CD4-positive, alpha-beta T cell (primary cell): Measurements from ENCODE around the gene NTN5. TPM values are rescaled to one million over a fixed set of nuclear protein-coding genes. Genes with fewer than 3 reads are reported as not detected.

Experiments used
- ATAC-seq: fragments of 200-7000 bp; cut with Tn5 transposase; one replicate; pipeline ENCODE4 v1.10.0; 2022; ENCODE audit warnings: mild to moderate bottlenecking; ENCODE audit not compliant: poor library complexity
- CTCF ChIA-PET: fragments of 350-600 bp; sonication (Branson Sonifier 250); formaldehyde crosslinking; loops from one replicate; lab custom pipeline; 2021; ENCODE audit warnings: antibody characterized with exemption, inconsistent platforms; lab: Charles Lee
- POLR2A ChIA-PET: fragments of 350-600 bp; sonication (Branson Sonifier 250); formaldehyde crosslinking; loops from one replicate; lab custom pipeline; 2021; ENCODE audit warnings: antibody characterized with exemption, inconsistent platforms; lab: Charles Lee
- DNase-seq, 14 experiments: peaks; one replicate each; pipeline ENCODE4 v3.0.0-alpha.2; 2013 to 2020; ENCODE audit warnings: mixed read lengths in 2 of 14
- H3K27ac ChIP-seq, 2 donors: one replicate each; pipeline versions ENCODE4 v1.5.1 to v1.7.0; 2013; ENCODE audit warnings: low read length in 2 of 2, low read depth in 1 of 2, mild to moderate bottlenecking in 1 of 2
- H3K27me3 ChIP-seq, 2 experiments: 1 replicate in 1 of 2; 2 replicates in 1 of 2; pipeline versions ENCODE4 v1.6.1 to v1.7.0; 2013; ENCODE audit warnings: low read length in 2 of 2, control low read depth in 1 of 2, mild to moderate bottlenecking in 1 of 2, moderate library complexity in 1 of 2; ENCODE audit not compliant: insufficient read depth in 2 of 2, control insufficient read depth in 1 of 2
- H3K36me3 ChIP-seq: one replicate; pipeline ENCODE4 v1.6.1; 2013; ENCODE audit warnings: low read length, control low read depth; ENCODE audit not compliant: insufficient read depth
- H3K4me1 ChIP-seq: one replicate; pipeline ENCODE4 v1.6.1; 2013; ENCODE audit warnings: low read length, control low read depth; ENCODE audit not compliant: insufficient read depth
- H3K4me3 ChIP-seq: one replicate; pipeline ENCODE4 v1.5.1; 2013; ENCODE audit warnings: mild to moderate bottlenecking, low read length, moderate library complexity
- H3K9me3 ChIP-seq, 2 experiments: 1 replicate in 1 of 2; 2 replicates in 1 of 2; pipeline versions ENCODE4 v1.6.1 to v1.7.0; 2013; ENCODE audit warnings: low read length in 2 of 2, mild to moderate bottlenecking in 2 of 2, control low read depth in 1 of 2, moderate library complexity in 1 of 2; ENCODE audit not compliant: control insufficient read depth in 1 of 2, insufficient read depth in 1 of 2
- H3K27ac Mint-ChIP-seq: one replicate; pipeline ENCODE4 v1.8.0; 2020; ENCODE audit warnings: mixed read lengths
- H3K27me3 Mint-ChIP-seq: one replicate; pipeline ENCODE4 v1.8.0; 2021; ENCODE audit warnings: mixed read lengths
- H3K36me3 Mint-ChIP-seq: one replicate; pipeline ENCODE4 v1.8.0; 2021; ENCODE audit warnings: low read depth, mixed read lengths
- H3K4me1 Mint-ChIP-seq: one replicate; pipeline ENCODE4 v1.8.0; 2021; ENCODE audit warnings: low read depth, mixed read lengths
- H3K4me3 Mint-ChIP-seq: one replicate; pipeline ENCODE4 v1.8.0; 2020; ENCODE audit warnings: mild to moderate bottlenecking, mixed read lengths
- H3K9me3 Mint-ChIP-seq: one replicate; pipeline ENCODE4 v1.8.0; 2020; ENCODE audit warnings: mixed read lengths
- CTCF ChIP-seq: fragments of 200-600 bp; IDR thresholded peaks from one replicate; pipeline ENCODE4 v1.8.0; 2022; ENCODE audit warnings: antibody characterized with exemption, mild to moderate bottlenecking
- intact Hi-C, 2 experiments: fragments of 100-400 bp; cut with DNase I in 1 of 2; cut with micrococcal nuclease in 1 of 2; formaldehyde crosslinking; loops; one replicate each; pipeline versions ENCODE4 v1.15.1 to v1.9.0; 2023 to 2025; cut with DNase I, micrococcal nuclease
- total RNA-seq, 174 experiments: library from RNA in 2 of 174; stranded (reverse) in 2 of 174; gene quantifications; one replicate each; pipeline ENCODE4 v1.2.3 and lab custom pipeline; 2021 to 2026

The NTN5 gene
- total RNA-seq, 2 experiments from 2014 or later = 2.7 to 3.0 TPM

- Histone ChIP-seq H3K4me3 (no peak overlapping the region), H3K27ac (peak overlapping the region in 1 of 2 donors; percentile 29), H3K27me3 (no peaks in the 10 kb centered on the region), H3K9me3 (no peaks in the 10 kb centered on the region), H3K4me1 (no peaks in the 10 kb centered on the region), H3K36me3 (no peaks in the 10 kb centered on the region)
- H3K4me3 Mint-ChIP-seq = no peak overlapping the region
- no peaks in the 10 kb centered on the region for H3K9me3 Mint-ChIP-seq
- H3K27me3 Mint-ChIP-seq = no peaks in the 10 kb centered on the region
- POLR2A ChIA-PET = no interaction called here
- H3K4me1 Mint-ChIP-seq = no peaks in the 10 kb centered on the region
- no peak for TF ChIP-seq CTCF
- DNase-seq = no peak
- intact Hi-C loops = no loop called here
- H3K36me3 Mint-ChIP-seq = no peaks in the 10 kb centered on the region
- no peak overlapping the region for H3K27ac Mint-ChIP-seq
- CTCF ChIA-PET = no interaction called here
- no peak for ATAC-seq
These were observed 4.5 kb downstream of the NTN5 start for GRCh38 chr19:48668332-48668731.

- intact Hi-C loops = no loop called here
- Histone ChIP-seq H3K27ac (no peak overlapping the region), H3K36me3 (no peaks in the 10 kb centered on the region), H3K9me3 (no peaks in the 10 kb centered on the region), H3K4me1 (peaks cover 8% of the 10 kb centered on the region), H3K4me3 (no peak overlapping the region), H3K27me3 (no peaks in the 10 kb centered on the region)
- no peak for TF ChIP-seq CTCF
- CTCF ChIA-PET = no interaction called here
- no peaks in the 10 kb centered on the region for H3K27me3 Mint-ChIP-seq
- DNase-seq = no peak
- no peak overlapping the region for H3K27ac Mint-ChIP-seq
- H3K9me3 Mint-ChIP-seq = no peaks in the 10 kb centered on the region
- no peaks in the 10 kb centered on the region for H3K36me3 Mint-ChIP-seq
- POLR2A ChIA-PET = interaction anchor here (0.6 kb wide), 1 partner anchor 24 kb away, joined by 4 read pairs; no protein-coding TSS in a partner anchor
- H3K4me3 Mint-ChIP-seq = no peak overlapping the region
- H3K4me1 Mint-ChIP-seq = peaks cover 6% of the 10 kb centered on the region
- ATAC-seq = no peak
These were observed 7.0 kb downstream of the NTN5 start for GRCh38 chr19:48665786-48666185.

- DNase-seq (no peak), ATAC-seq (no peak)
- ChIA-PET CTCF (no interaction called here), POLR2A (no interaction called here)
- Mint-ChIP-seq H3K27me3 (no peaks in the 10 kb centered on the region), H3K27ac (no peak overlapping the region), H3K36me3 (no peaks in the 10 kb centered on the region), H3K4me1 (peaks cover 9% of the 10 kb centered on the region), H3K4me3 (no peak overlapping the region), H3K9me3 (no peaks in the 10 kb centered on the region)
- TF ChIP-seq CTCF = no peak
- Histone ChIP-seq H3K9me3 (no peaks in the 10 kb centered on the region), H3K27me3 (no peaks in the 10 kb centered on the region), H3K27ac (no peak overlapping the region), H3K4me3 (no peak overlapping the region), H3K36me3 (no peaks in the 10 kb centered on the region), H3K4me1 (peaks cover 16% of the 10 kb centered on the region)
- intact Hi-C loops = loop anchor here in 1 of 2 experiments (5.0 kb wide), 1 partner anchor 48 kb away; no protein-coding TSS in a partner anchor
These were observed 8.3 kb downstream of the NTN5 start for GRCh38 chr19:48664476-48664875.
